GM12874 (cell line): Measurements from ENCODE around the gene MAP3K7.

Experiments used
- TF ChIP-seq, protein P1 (sequence below): IDR thresholded peaks from 2 replicates; pipeline ENCODE4 v1.5.1; 2011; ENCODE audit warnings: low read depth, mild to moderate bottlenecking, control low read depth, low read length, moderate library complexity; ENCODE audit not compliant: insufficient read depth

Gene MAP3K7

DNA sequence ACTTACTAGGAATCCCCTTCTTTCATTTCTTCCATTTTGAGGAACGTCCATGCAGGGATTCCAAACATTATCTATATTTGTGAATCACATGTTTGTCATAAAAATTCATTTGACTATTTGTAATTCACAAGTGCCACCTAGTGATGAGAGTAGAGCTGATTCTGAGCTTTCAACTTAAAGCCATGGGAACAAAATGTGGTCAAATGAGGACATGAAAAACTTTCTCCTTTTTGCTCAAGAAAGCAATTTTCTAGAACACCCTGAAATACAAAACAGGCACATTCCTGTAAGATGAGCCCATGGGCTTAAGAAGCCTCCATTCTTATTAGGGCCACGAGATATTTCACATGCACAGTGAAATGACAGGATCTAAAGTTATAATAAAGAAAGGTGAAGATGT is 12.3 kb downstream of the MAP3K7 start:
- TF ChIP-seq, protein P1, sequence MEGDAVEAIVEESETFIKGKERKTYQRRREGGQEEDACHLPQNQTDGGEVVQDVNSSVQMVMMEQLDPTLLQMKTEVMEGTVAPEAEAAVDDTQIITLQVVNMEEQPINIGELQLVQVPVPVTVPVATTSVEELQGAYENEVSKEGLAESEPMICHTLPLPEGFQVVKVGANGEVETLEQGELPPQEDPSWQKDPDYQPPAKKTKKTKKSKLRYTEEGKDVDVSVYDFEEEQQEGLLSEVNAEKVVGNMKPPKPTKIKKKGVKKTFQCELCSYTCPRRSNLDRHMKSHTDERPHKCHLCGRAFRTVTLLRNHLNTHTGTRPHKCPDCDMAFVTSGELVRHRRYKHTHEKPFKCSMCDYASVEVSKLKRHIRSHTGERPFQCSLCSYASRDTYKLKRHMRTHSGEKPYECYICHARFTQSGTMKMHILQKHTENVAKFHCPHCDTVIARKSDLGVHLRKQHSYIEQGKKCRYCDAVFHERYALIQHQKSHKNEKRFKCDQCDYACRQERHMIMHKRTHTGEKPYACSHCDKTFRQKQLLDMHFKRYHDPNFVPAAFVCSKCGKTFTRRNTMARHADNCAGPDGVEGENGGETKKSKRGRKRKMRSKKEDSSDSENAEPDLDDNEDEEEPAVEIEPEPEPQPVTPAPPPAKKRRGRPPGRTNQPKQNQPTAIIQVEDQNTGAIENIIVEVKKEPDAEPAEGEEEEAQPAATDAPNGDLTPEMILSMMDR = no peak

DNA sequence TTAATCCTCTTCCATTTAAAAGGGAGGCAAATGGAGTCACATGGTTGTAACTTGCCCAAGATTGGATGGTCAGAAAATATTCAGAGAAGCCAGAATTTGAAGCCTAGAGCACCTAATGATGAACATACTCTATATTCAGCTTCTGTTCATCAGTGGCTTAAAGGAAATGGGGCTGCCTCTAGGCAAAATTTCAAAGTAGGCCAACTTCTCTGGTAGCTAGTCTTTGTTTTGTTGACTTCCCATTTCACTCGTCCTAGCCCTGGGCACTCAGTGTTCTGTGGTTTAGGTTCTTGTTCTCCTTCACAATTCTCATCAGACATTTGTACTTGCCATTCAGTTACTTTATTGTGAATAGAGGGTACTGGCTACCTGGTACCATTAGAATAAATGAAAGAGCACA is 13.2 kb downstream of the MAP3K7 start:
- TF ChIP-seq, protein P1 = no peak

DNA sequence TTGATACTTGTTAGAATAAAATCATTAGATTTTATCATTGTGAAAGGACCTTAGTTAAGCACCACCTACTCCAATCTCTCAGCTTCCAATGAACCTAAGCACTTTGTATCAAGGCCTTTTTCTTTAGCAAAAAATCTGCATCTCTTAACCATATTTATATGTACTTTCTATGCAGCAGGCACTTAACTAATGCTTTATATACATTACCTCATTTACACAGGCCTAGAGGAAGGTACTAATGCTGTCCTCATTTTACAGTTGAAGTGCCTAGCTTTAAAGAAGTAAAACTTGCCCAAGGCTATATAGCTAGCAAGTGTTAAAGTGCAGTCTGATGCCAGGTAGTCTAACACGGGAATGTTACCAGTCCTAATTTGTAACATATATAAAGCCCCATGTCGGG is 14.0 kb downstream of the MAP3K7 start:
- TF ChIP-seq, protein P1 = no peak

DNA sequence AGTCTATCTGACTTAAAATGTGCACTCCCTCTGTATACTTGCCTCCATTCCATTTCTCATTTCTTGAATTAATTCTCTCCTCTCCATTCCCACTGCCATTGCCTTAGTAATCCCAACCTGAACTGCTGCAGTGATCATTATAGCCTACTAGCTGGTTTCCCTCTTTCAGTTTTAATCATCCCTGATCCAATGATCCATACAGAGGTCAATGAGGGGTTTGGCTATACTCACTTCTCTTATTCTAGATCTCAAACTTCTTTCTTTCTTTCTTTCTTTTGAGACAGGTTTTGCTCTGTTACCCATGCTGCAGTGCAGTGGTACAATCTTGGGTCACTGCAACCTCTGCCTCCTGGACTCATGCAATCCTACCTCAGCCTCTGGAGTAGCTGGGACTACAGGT is 17.6 kb downstream of the MAP3K7 start:
- TF ChIP-seq, protein P1 = no peak

DNA sequence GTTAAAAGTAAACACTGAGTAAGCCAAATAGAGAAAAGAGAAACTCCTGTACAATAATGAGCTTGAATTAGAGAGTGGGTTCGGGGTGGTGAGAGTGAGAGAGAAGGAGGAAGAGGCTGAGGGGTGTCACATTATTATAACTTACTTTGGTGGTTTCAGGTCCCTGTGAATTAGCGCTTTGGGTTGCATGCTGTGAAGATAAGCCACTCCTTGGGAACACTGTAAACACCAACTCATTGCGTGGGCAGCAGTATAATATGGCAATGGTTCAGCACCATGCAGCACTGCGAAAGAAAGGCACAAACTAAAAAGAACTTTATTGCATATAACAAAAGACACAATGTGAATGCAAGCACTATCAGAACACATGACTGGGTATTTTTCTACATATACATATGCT is 26.9 kb downstream of the MAP3K7 start:
- TF ChIP-seq, protein P1 = no peak

DNA sequence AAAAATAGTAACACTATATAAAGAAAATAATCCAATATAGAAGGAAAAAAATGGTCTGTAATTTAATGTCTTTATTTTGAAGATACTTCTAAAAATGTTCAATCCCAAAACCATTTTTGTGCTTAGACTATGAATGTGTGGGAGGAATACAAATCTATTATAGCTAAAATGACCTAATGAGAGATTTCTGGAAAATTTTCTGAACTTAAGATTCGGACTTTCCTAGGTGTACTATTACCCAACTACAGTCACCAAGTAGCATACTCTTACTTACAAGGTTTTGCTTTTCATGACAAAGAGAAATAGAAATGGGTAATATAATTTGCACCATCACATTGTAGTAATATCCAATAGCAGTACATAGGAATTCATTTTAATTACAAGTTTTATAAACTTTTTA is 29.9 kb downstream of the MAP3K7 start:
- TF ChIP-seq, protein P1 = no peak

DNA sequence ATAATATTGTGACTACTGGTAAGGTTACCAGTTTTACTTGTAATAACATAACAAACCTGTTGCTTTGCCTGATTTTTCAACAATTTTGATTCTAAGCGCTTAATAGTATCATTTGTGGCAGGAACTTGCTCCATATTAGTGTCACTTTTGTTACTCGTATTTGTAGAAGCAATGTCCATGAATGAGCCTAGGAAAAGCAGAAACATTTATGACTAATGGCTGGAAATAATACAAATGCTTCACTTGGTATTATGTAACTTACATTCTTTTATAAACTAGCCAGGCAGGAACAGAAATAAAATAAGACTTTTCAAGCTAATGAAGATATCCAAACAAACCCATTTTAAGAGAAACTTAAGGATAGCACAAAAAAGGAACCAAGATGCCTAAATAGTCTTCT is 38.9 kb downstream of the MAP3K7 start:
- TF ChIP-seq, protein P1 = no peak

DNA sequence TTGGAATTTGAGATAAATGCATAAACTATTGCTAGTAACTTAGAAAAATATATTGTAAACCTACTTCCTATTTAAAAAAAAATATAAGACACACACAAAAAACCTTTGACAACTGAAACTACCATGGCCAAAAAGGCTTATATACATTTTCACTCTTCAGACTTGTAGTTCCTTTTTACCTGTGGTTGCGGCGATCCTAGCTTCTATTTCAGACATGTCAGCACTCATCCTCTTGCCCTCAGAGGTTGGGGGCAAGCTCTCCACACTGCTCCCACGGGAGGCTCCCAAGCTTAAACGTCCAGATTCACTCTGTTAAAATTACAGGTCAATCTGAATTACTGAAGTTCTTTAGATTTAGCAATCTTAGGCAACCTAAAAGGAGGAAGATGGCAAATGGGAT is 39.8 kb downstream of the MAP3K7 start:
- TF ChIP-seq, protein P1 = no peak
